H1 (cell line): Measurements from ENCODE around the gene SLC39A8. TPM values are rescaled to one million over a fixed set of nuclear protein-coding genes. Genes with fewer than 3 reads are reported as not detected.
"Not testable (repeated sequence)": the region's sequence is repeated elsewhere in the genome, so short reads cannot be mapped to it uniquely, and the experiment has no call there.

ENCODE experiments used
- CTCF ChIA-PET: fragments of 300-600 bp; sonication (Branson Sonifier 250); formaldehyde crosslinking; loops from one replicate; lab custom pipeline; 2021; ENCODE audit not compliant: partially characterized antibody; lab: Charles Lee
- POLR2A ChIA-PET: fragments of 300-600 bp; sonication (Branson Sonifier 250); formaldehyde crosslinking; loops from one replicate; lab custom pipeline; 2021; ENCODE audit warnings: inconsistent platforms; ENCODE audit not compliant: partially characterized antibody; lab: Charles Lee
- DNase-seq, 2 experiments: peaks; one replicate each; pipeline versions ENCODE4 v3.0.0 to v3.0.0-alpha.2; 2010 to 2022; ENCODE audit warnings: low spot score in 2 of 2, low read depth in 1 of 2, mixed read lengths in 1 of 2
- FAIRE-seq: peaks from 2 replicates; lab custom pipeline; 2011; peaks lifted over from hg19 to GRCh38; lab: Jason Lieb, UNC
- H2AFZ ChIP-seq: 2 replicates; pipeline ENCODE4 v1.8.1; 2012; ENCODE audit warnings: low read length, inconsistent platforms
- H2AK5ac ChIP-seq: 2 replicates; pipeline ENCODE4 v1.6.1; 2013; ENCODE audit warnings: low read depth, low read length
- H2BK120ac ChIP-seq: replicated peaks from 2 replicates; pipeline ENCODE3; 2013; ENCODE audit warnings: low read depth, low read length, inconsistent platforms
- H2BK12ac ChIP-seq: 2 replicates; pipeline ENCODE4 v1.6.1; 2013; ENCODE audit warnings: low read depth, low read length
- H2BK15ac ChIP-seq: 2 replicates; pipeline ENCODE4 v1.6.1; 2013; ENCODE audit warnings: low read length
- H2BK20ac ChIP-seq: 2 replicates; pipeline ENCODE4 v1.6.1; 2013; ENCODE audit warnings: low read length
- H2BK5ac ChIP-seq: 2 replicates; pipeline ENCODE4 v1.6.1; 2013; ENCODE audit warnings: low read depth, low read length
- H3K14ac ChIP-seq: 2 replicates; pipeline ENCODE4 v1.6.1; 2013; ENCODE audit warnings: inconsistent platforms; ENCODE audit not compliant: insufficient read length
- H3K18ac ChIP-seq: 2 replicates; pipeline ENCODE4 v1.6.1; 2013; ENCODE audit warnings: low read length; ENCODE audit errors: extremely low read depth
- H3K23ac ChIP-seq: 2 replicates; pipeline ENCODE4 v1.6.1; 2013; ENCODE audit warnings: inconsistent platforms; ENCODE audit not compliant: insufficient read length
- H3K23me2 ChIP-seq: 2 replicates; pipeline ENCODE4 v1.6.1; 2013; ENCODE audit warnings: low read depth, low read length
- H3K27ac ChIP-seq: 2 replicates; pipeline ENCODE4 v1.6.1; 2011; ENCODE audit warnings: low read depth, low read length, inconsistent platforms
- H3K27me3 ChIP-seq, 4 experiments: replicated peaks in 1 of 4; 1 replicate in 1 of 4; 2 replicates in 3 of 4; pipeline versions ENCODE4 v1.6.1 to v1.8.1; 2011 to 2013; ENCODE audit warnings: low read length in 3 of 4, mild to moderate bottlenecking in 3 of 4, inconsistent platforms in 2 of 4, mixed read lengths in 2 of 4, moderate library complexity in 1 of 4; ENCODE audit not compliant: control insufficient read depth in 3 of 4, insufficient read depth in 3 of 4; ENCODE audit errors: extremely low read depth in 1 of 4
- H3K36me3 ChIP-seq, 4 experiments: 2 replicates each; pipeline versions ENCODE4 v1.6.1 to v1.8.1; 2011 to 2013; ENCODE audit warnings: mild to moderate bottlenecking in 4 of 4, low read length in 3 of 4, moderate library complexity in 2 of 4, control low read depth in 1 of 4, inconsistent platforms in 1 of 4; ENCODE audit not compliant: insufficient read depth in 4 of 4, control insufficient read depth in 2 of 4
- H3K4ac ChIP-seq: replicated peaks from 2 replicates; pipeline ENCODE3; 2013; ENCODE audit warnings: low read length, low read depth, mixed read lengths, inconsistent platforms; ENCODE audit not compliant: insufficient read length
- H3K4me1 ChIP-seq, 4 experiments: replicated peaks in 1 of 4; 1 replicate in 1 of 4; 2 replicates in 3 of 4; pipeline versions ENCODE4 v1.6.1 to v1.8.1; 2011 to 2013; ENCODE audit warnings: low read length in 3 of 4, inconsistent platforms in 2 of 4, mixed read lengths in 1 of 4; ENCODE audit not compliant: insufficient read depth in 4 of 4, control insufficient read depth in 3 of 4
- H3K4me2 ChIP-seq, 2 experiments: 2 replicates each; pipeline versions ENCODE4 v1.6.1 to v1.8.1; 2011 to 2013; ENCODE audit warnings: low read depth in 2 of 2, low read length in 2 of 2, control low read depth in 1 of 2, inconsistent platforms in 1 of 2, mild to moderate bottlenecking in 1 of 2; ENCODE audit not compliant: insufficient read depth in 1 of 2
- H3K4me3 ChIP-seq, 4 experiments: fragments of 200-600, 300-600 bp in 1 of 4; sonication (generic), shearing (Covaris generic), sonication (Bioruptor Twin) in 1 of 4; 2 replicates each; pipeline versions ENCODE4 v1.5.1 to v1.8.1; 2011 to 2016; ENCODE audit warnings: low read length in 4 of 4, low read depth in 3 of 4, control low read depth in 2 of 4, inconsistent platforms in 2 of 4, mild to moderate bottlenecking in 2 of 4, mixed read lengths in 1 of 4, moderate library complexity in 1 of 4; ENCODE audit not compliant: insufficient read depth in 2 of 4; ENCODE audit errors: extremely low read depth in 1 of 4
- H3K56ac ChIP-seq: replicated peaks from 2 replicates; pipeline ENCODE3; 2013; ENCODE audit warnings: low read depth, mild to moderate bottlenecking, mixed read lengths, low read length, inconsistent platforms; ENCODE audit not compliant: insufficient read length
- H3K79me1 ChIP-seq: 2 replicates; pipeline ENCODE4 v1.6.1; 2013; ENCODE audit warnings: low read depth, low read length, control low read depth
- H3K79me2 ChIP-seq, 2 experiments: 2 replicates each; pipeline versions ENCODE4 v1.6.1 to v1.8.1; 2012 to 2013; ENCODE audit warnings: low read length in 2 of 2, mild to moderate bottlenecking in 2 of 2, inconsistent platforms in 1 of 2; ENCODE audit not compliant: insufficient read depth in 2 of 2, control insufficient read depth in 1 of 2
- H3K9ac ChIP-seq, 4 experiments: replicated peaks in 1 of 4; 1 replicate in 1 of 4; 2 replicates in 3 of 4; pipeline versions ENCODE4 v1.6.1 to v1.8.1; 2011 to 2013; ENCODE audit warnings: low read depth in 3 of 4, low read length in 3 of 4, control low read depth in 2 of 4, mild to moderate bottlenecking in 2 of 4, moderate library complexity in 2 of 4, inconsistent platforms in 1 of 4; ENCODE audit errors: extremely low read depth in 1 of 4
- H3K9me3 ChIP-seq, 2 experiments: 2 replicates each; pipeline versions ENCODE4 v1.6.1 to v1.8.1; 2012 to 2013; ENCODE audit warnings: mild to moderate bottlenecking in 2 of 2, moderate library complexity in 2 of 2, control low read depth in 1 of 2, inconsistent platforms in 1 of 2, low read depth in 1 of 2, low read length in 1 of 2, mixed read lengths in 1 of 2; ENCODE audit not compliant: insufficient read depth in 2 of 2
- H4K20me1 ChIP-seq, 2 experiments: replicated peaks in 1 of 2; 2 replicates each; pipeline versions ENCODE3 to v1.8.1; 2011 to 2013; ENCODE audit warnings: inconsistent platforms in 2 of 2, low read length in 2 of 2, mild to moderate bottlenecking in 1 of 2; ENCODE audit not compliant: insufficient read depth in 2 of 2, control insufficient read depth in 1 of 2
- H4K5ac ChIP-seq: 2 replicates; pipeline ENCODE4 v1.6.1; 2013; ENCODE audit warnings: low read length, low read depth, mixed read lengths, inconsistent platforms; ENCODE audit not compliant: insufficient read length
- H4K8ac ChIP-seq: 2 replicates; pipeline ENCODE4 v1.8.0; 2013; ENCODE audit warnings: mild to moderate bottlenecking, moderate library complexity, low read length, inconsistent platforms; ENCODE audit not compliant: insufficient read depth; ENCODE audit errors: extremely low read depth
- H4K91ac ChIP-seq: replicated peaks from 2 replicates; pipeline ENCODE3; 2013; ENCODE audit warnings: low read length, mixed read lengths, inconsistent platforms; ENCODE audit not compliant: insufficient read length
- WGBS, 2 experiments: shearing (Covaris generic) in 1 of 2; methylation state at CpG; one replicate each; pipeline versions ENCODE4 v1.1.6 to v1.1.7; 2013 to 2015; ENCODE audit warnings: low lambda C conversion rate in 2 of 2, mixed read lengths in 2 of 2, inconsistent platforms in 1 of 2, low coverage in 1 of 2, missing lambda C conversion rate in 1 of 2; ENCODE audit not compliant: insufficient replicate concordance in 2 of 2, insufficient coverage in 1 of 2, insufficient read length in 1 of 2; ENCODE audit errors: extremely low coverage in 1 of 2, missing lambda C conversion rate in 1 of 2; 5-methylcytosine and 5-hydroxymethylcytosine counted together
- polyA plus RNA-seq, 7 experiments: library from polyadenylated mRNA; depleted of rRNA in 3 of 7; stranded (reverse) in 5 of 7; unstranded in 2 of 7; fragments of >200 nt in 5 of 7; fragments of 200-250 nt in 2 of 7; gene quantifications; 1 replicate in 5 of 7; 2 replicates in 1 of 7; 4 replicates in 1 of 7; pipeline versions ENCODE4 v1.2.1 to v1.2.3, GENCODE V29; 2011 to 2013; ENCODE audit warnings: missing spikeins in 2 of 7, mixed read lengths in 2 of 7
- total RNA-seq: library from RNA; stranded (reverse); fragmentation: NEBNext Ultra II Directional; extraction: Animal tissue kit (Norgen Biotek cat#: 25700); gene quantifications from 2 replicates; pipeline ENCODE4 v1.2.1, GENCODE V29; 2021

SLC39A8 gene
- total and polyA plus RNA-seq, 2 of the 8 experiments (the other 6 are each of a cell fraction or from before 2014, with no cell fraction given) = 6.4 to 38.7 TPM

DNA sequence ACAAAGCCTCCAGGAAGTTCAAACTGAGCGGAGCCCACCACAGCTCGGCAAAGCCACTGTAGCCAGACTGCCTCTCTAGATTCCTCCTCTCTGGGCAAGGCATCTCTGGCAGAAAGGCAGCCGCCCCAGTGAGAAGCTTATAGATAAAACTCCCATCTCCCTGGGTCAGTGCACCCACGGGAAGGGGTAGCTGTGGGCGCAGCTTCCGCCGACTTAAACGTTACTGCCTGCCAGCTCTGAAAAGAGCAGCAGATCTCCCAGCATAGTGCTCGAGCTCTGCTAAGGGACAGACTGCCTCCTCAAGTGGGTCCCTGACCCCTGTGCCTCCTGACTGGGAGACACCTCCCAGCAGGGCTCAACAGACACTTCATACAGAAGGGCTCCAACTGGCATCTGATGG, 72.0 kb downstream of the SLC39A8 start:
- H2BK15ac ChIP-seq, H4K8ac ChIP-seq, H3K79me2 ChIP-seq, H3K14ac ChIP-seq, DNase-seq, H2BK120ac ChIP-seq, H3K4me2 ChIP-seq, H3K18ac ChIP-seq, H2BK20ac ChIP-seq, H2BK12ac ChIP-seq, H3K36me3 ChIP-seq, H3K27me3 ChIP-seq, H3K4ac ChIP-seq, H2BK5ac ChIP-seq, H3K56ac ChIP-seq, FAIRE-seq, H2AFZ ChIP-seq, H4K91ac ChIP-seq, H3K23ac ChIP-seq, H3K9me3 ChIP-seq, H3K9ac ChIP-seq, H2AK5ac ChIP-seq, H3K27ac ChIP-seq, H4K20me1 ChIP-seq, H4K5ac ChIP-seq, H3K79me1 ChIP-seq, H3K23me2 ChIP-seq, H3K4me1 ChIP-seq, POLR2A ChIA-PET, H3K4me3 ChIP-seq: not testable (repeated sequence)
- 93% methylated on average over 9 of the region's 9 CpGs; no CpG with 5 or more reads in 1 of the 2 experiments for WGBS, 2 experiments
- CTCF ChIA-PET = interaction anchor here (1.1 to 2.6 kb wide), 2 partner anchors 9 to 26 kb away, joined by 3 to 14 read pairs; no protein-coding TSS in a partner anchor
